Skeletal muscle tissue (tissue), 4 donors: ENCODE measurements around the gene GRIK1. TPM values are rescaled to one million over a fixed set of nuclear protein-coding genes. Genes with fewer than 3 reads are reported as not detected.
"Not testable (repeated sequence)": the region's sequence is repeated elsewhere in the genome, so short reads cannot be mapped to it uniquely, and the experiment has no call there.

Experiments used
- H3K27ac ChIP-seq: one replicate; pipeline ENCODE4 v1.7.0; 2013; ENCODE audit warnings: mild to moderate bottlenecking, low read depth, low read length, inconsistent platforms
- H3K27me3 ChIP-seq, 3 donors: one replicate each; pipeline ENCODE4 v1.7.0; 2013; ENCODE audit warnings: low read length in 3 of 3; ENCODE audit not compliant: control insufficient read depth in 3 of 3, insufficient read depth in 3 of 3
- H3K36me3 ChIP-seq, 3 donors: one replicate each; pipeline ENCODE4 v1.7.0; 2013; ENCODE audit warnings: low read length in 3 of 3; ENCODE audit not compliant: control insufficient read depth in 3 of 3, insufficient read depth in 3 of 3
- H3K4me1 ChIP-seq, 3 donors: one replicate each; pipeline ENCODE4 v1.7.0; 2013; ENCODE audit warnings: low read length in 3 of 3, mild to moderate bottlenecking in 3 of 3; ENCODE audit not compliant: control insufficient read depth in 3 of 3, insufficient read depth in 3 of 3
- H3K4me3 ChIP-seq, 3 donors: one replicate each; pipeline ENCODE4 v1.7.0; 2013; ENCODE audit warnings: low read length in 3 of 3
- H3K9ac ChIP-seq, 3 donors: one replicate each; pipeline ENCODE4 v1.7.0; 2013; ENCODE audit warnings: low read length in 3 of 3, mild to moderate bottlenecking in 3 of 3, moderate library complexity in 2 of 3, low read depth in 1 of 3
- H3K9me3 ChIP-seq, 3 donors: one replicate each; pipeline ENCODE4 v1.7.0; 2013; ENCODE audit warnings: low read length in 3 of 3; ENCODE audit not compliant: control insufficient read depth in 3 of 3
- total RNA-seq: library from RNA; depleted of rRNA; stranded (reverse); fragments of >200 nt; gene quantifications from one replicate; pipeline ENCODE4 v1.2.3, GENCODE V29; 2014
- donor health status: Osteomylitis.

The GRIK1 gene
- total RNA-seq, 1 donor from 2014 or later = 1.0 TPM

- no peaks in the 10 kb centered on the region for H3K9me3 ChIP-seq
- H3K27me3 ChIP-seq = no peaks in the 10 kb centered on the region
- H3K4me1 ChIP-seq = no peaks in the 10 kb centered on the region
- no peaks in the 10 kb centered on the region for H3K36me3 ChIP-seq
- H3K27ac ChIP-seq = no peak overlapping the region
- H3K9ac ChIP-seq = no peak overlapping the region
- H3K4me3 ChIP-seq = no peak overlapping the region
Observed at GRCh38 chr21:29624776-29625175, 315.0 kb downstream of the GRIK1 start.

- H3K9me3 ChIP-seq = no peaks in the 10 kb centered on the region
- H3K9ac ChIP-seq = no peak overlapping the region
- H3K4me3 ChIP-seq = no peak overlapping the region
- no peak overlapping the region for H3K27ac ChIP-seq
- H3K4me1 ChIP-seq = no peaks in the 10 kb centered on the region
- H3K36me3 ChIP-seq = no peaks in the 10 kb centered on the region
- H3K27me3 ChIP-seq = no peaks in the 10 kb centered on the region
Observed at GRCh38 chr21:29621525-29621924, 318.3 kb downstream of the GRIK1 start.

DNA sequence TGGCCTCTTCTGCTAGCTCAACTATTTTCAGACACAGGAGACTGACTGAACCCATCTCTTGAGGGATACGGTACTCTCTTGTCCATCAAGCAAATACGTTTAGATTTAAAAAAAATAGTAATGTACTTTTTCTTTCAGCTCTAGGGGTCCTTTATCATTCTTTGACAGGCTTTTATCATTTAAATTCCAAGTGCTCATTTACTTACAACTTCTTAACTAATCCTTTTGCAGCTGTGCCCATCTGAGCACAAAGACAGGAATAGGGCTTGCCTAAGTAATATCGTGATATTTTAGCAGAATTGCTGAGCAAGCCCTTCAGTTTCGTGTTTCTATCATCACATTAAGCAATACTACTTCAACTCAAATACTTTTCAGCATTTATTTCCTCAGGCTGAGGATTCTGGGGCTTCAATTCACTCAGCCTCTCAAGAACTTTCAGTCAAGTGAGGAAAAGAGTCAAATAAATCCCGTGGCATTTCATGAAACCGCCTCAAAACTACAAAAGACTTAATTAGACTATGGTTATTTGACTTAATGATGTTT is 323.5 kb downstream of the GRIK1 start:
- Histone ChIP-seq H3K9me3 (no peaks in the 10 kb centered on the region), H3K36me3 (no peaks in the 10 kb centered on the region), H3K4me3 (no peak overlapping the region), H3K4me1 (no peaks in the 10 kb centered on the region), H3K9ac (no peak overlapping the region), H3K27ac (no peak overlapping the region), H3K27me3 (no peaks in the 10 kb centered on the region)

- no peaks in the 10 kb centered on the region for H3K4me1 ChIP-seq
- no peaks in the 10 kb centered on the region for H3K9me3 ChIP-seq
- no peaks in the 10 kb centered on the region for H3K36me3 ChIP-seq
- no peak overlapping the region for H3K27ac ChIP-seq
- H3K9ac ChIP-seq = no peak overlapping the region
- H3K27me3 ChIP-seq = no peaks in the 10 kb centered on the region
- H3K4me3 ChIP-seq = no peak overlapping the region
Observed at GRCh38 chr21:29613877-29614276, 325.9 kb downstream of the GRIK1 start.

DNA sequence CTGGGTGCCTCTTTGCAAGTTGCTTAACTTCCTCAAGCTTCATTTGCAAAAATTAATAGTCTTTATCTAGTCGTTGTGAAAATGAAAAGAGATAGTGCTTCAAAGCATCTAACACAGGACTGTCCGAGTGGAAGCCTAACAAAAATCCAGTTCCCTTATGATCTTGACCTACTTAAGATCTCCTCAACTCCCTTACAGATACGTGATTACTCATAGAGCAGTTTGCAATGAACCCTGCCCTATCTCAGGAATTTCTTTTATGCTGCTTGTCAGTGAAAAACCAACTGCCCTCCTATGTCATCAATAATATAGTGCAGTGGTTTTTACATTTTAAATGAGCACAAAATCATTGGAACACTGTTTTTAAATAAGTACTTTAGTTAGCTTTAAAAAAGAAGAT is 326.8 kb downstream of the GRIK1 start:
- Histone ChIP-seq H3K27me3 (no peaks in the 10 kb centered on the region), H3K36me3 (no peaks in the 10 kb centered on the region), H3K4me3 (no peak overlapping the region), H3K9me3 (no peaks in the 10 kb centered on the region), H3K9ac (no peak overlapping the region), H3K27ac (no peak overlapping the region), H3K4me1 (no peaks in the 10 kb centered on the region)

- Histone ChIP-seq H3K9me3 (no peaks in the 10 kb centered on the region), H3K27me3 (no peaks in the 10 kb centered on the region), H3K4me1 (no peaks in the 10 kb centered on the region), H3K4me3 (no peak overlapping the region), H3K9ac (no peak overlapping the region), H3K36me3 (no peaks in the 10 kb centered on the region), H3K27ac (no peak overlapping the region)
Observed at GRCh38 chr21:29610779-29611360, 328.9 kb downstream of the GRIK1 start.

DNA sequence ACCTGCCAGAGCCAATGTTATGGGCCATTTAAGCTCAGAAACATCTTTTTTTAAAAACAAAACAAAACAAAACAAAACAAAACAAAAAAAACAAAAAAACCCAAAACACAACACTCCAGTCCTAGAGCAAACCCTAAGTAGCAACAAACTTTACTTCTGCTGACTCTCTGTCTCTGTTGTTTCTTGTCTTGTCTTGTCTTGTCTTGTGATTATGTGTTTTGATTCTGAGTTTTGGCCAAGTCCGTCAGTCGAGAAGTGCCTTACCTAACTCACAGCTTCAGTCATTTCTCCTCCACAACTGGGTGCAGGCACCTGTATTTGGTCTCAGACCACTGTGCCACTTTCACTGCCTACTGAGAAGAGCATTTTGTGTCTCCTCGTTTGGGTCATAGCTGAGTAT is 333.2 kb downstream of the GRIK1 start:
- H3K9ac ChIP-seq = no peak overlapping the region

GRCh38 chr21:29605219-29605618 is 334.6 kb downstream of the GRIK1 start:
- not testable (repeated sequence) for H3K4me3 ChIP-seq, H3K36me3 ChIP-seq, H3K27ac ChIP-seq, H3K4me1 ChIP-seq, H3K9me3 ChIP-seq, H3K27me3 ChIP-seq, H3K9ac ChIP-seq

More for the DNA sequence above, 333.2 kb downstream of the GRIK1 start:
- Histone ChIP-seq H3K36me3 (no peaks in the 10 kb centered on the region), H3K4me3 (no peak overlapping the region), H3K4me1 (no peaks in the 10 kb centered on the region), H3K27ac (no peak overlapping the region), H3K27me3 (no peaks in the 10 kb centered on the region), H3K9me3 (no peaks in the 10 kb centered on the region)

GRCh38 chr21:29604076-29604475 is 335.7 kb downstream of the GRIK1 start:
- H3K9ac ChIP-seq = no peak overlapping the region
- H3K27me3 ChIP-seq = no peaks in the 10 kb centered on the region
- no peaks in the 10 kb centered on the region for H3K36me3 ChIP-seq
- H3K4me3 ChIP-seq = no peak overlapping the region
- H3K27ac ChIP-seq = no peak overlapping the region
- no peaks in the 10 kb centered on the region for H3K4me1 ChIP-seq
- no peaks in the 10 kb centered on the region for H3K9me3 ChIP-seq

- Histone ChIP-seq H3K9ac (no peak overlapping the region), H3K4me3 (no peak overlapping the region), H3K27ac (no peak overlapping the region), H3K9me3 (no peaks in the 10 kb centered on the region), H3K4me1 (no peaks in the 10 kb centered on the region), H3K27me3 (no peaks in the 10 kb centered on the region), H3K36me3 (no peaks in the 10 kb centered on the region)
Observed at GRCh38 chr21:29601047-29601446, 338.7 kb downstream of the GRIK1 start.
